Right atrium auricular region (tissue), 2 donors: ENCODE results near the gene CCDC197. TPM values are rescaled to one million over a fixed set of nuclear protein-coding genes. Genes with fewer than 3 reads are reported as not detected.
A peak's percentile ranks its signal among the peaks of the same experiment; 100 is the strongest.

ENCODE experiments used
- DNase-seq: peaks from one replicate; pipeline ENCODE4 v3.0.0-alpha.2; 2019; ENCODE audit warnings: low spot score
- H3K27ac ChIP-seq, 2 donors: fragments of 200-600 bp; sonication (generic); 1 replicate in 1 of 2; 2 replicates in 1 of 2; pipeline ENCODE4 v1.5.1; 2016 to 2019
- H3K27me3 ChIP-seq, 2 donors: fragments of 200-600 bp; sonication (generic); one replicate each; pipeline versions ENCODE4 v1.5.1 to v1.6.0; 2017 to 2019
- H3K36me3 ChIP-seq: fragments of 200-600 bp; sonication (generic); one replicate; pipeline ENCODE4 v1.5.1; 2016
- H3K4me1 ChIP-seq, 2 donors: fragments of 200-600 bp; sonication (generic); one replicate each; pipeline versions ENCODE4 v1.5.1 to v1.6.0; 2017 to 2019
- H3K4me3 ChIP-seq, 2 donors: fragments of 200-600 bp; sonication (generic); 1 replicate in 1 of 2; 2 replicates in 1 of 2; pipeline ENCODE4 v1.5.1; 2017 to 2019; ENCODE audit warnings: mild to moderate bottlenecking in 1 of 2, moderate library complexity in 1 of 2
- H3K9me3 ChIP-seq, 2 donors: fragments of 200-600 bp; sonication (generic); one replicate each; pipeline ENCODE4 v1.5.1; 2019
- CTCF ChIP-seq, 2 donors: fragments of 200-600 bp; sonication (generic); IDR thresholded peaks; one replicate each; pipeline ENCODE4 v1.5.1; 2019; ENCODE audit warnings: antibody characterized with exemption in 2 of 2
- total RNA-seq, 2 donors: library from RNA; depleted of rRNA; stranded (reverse); fragments of >200 nt; gene quantifications; one replicate each; pipeline ENCODE4 v1.1.0, GENCODE V29; 2016

Gene CCDC197
- total RNA-seq, 2 donors from 2014 or later, result not detected

- TF ChIP-seq CTCF (IDR thresholded peaks at IDR 0.05), result no peak
- DNase-seq, result no peak
- H3K27me3 ChIP-seq, result no peaks in the 10 kb centered on the region
- no peaks in the 10 kb centered on the region for H3K9me3 ChIP-seq
- H3K36me3 ChIP-seq, result peaks cover 52% of the 10 kb centered on the region
- no peak overlapping the region for H3K27ac ChIP-seq
- no peak overlapping the region for H3K4me3 ChIP-seq
- peaks cover 0 to 35% of the 10 kb centered on the region in 2 donors for H3K4me1 ChIP-seq
Observed at GRCh38 chr14:94045101-94045500, 48.0 kb downstream of the CCDC197 start.

GRCh38 chr14:94045563-94046345 lies 48.7 kb downstream of the CCDC197 start:
- no peak for DNase-seq
- H3K27ac ChIP-seq, result no peak overlapping the region
- H3K9me3 ChIP-seq, result no peaks in the 10 kb centered on the region
- H3K27me3 ChIP-seq, result no peaks in the 10 kb centered on the region
- H3K4me3 ChIP-seq, result no peak overlapping the region
- no peak for TF ChIP-seq CTCF (IDR thresholded peaks at IDR 0.05)
- peaks cover 0 to 39% of the 10 kb centered on the region in 2 donors for H3K4me1 ChIP-seq
- H3K36me3 ChIP-seq, result peaks cover 58% of the 10 kb centered on the region

- peaks cover 67% of the 10 kb centered on the region for H3K36me3 ChIP-seq
- no peak overlapping the region for H3K4me3 ChIP-seq
- H3K27me3 ChIP-seq, result no peaks in the 10 kb centered on the region
- peaks cover 0 to 44% of the 10 kb centered on the region in 2 donors for H3K4me1 ChIP-seq
- H3K9me3 ChIP-seq, result no peaks in the 10 kb centered on the region
- no peak for TF ChIP-seq CTCF (IDR thresholded peaks at IDR 0.05)
- no peak for DNase-seq
- no peak overlapping the region for H3K27ac ChIP-seq
Observed at GRCh38 chr14:94046696-94047250, 49.7 kb downstream of the CCDC197 start.

GRCh38 chr14:94047581-94047980 lies 50.5 kb downstream of the CCDC197 start:
- Histone ChIP-seq H3K4me1 (peaks cover 0 to 39% of the 10 kb centered on the region in 2 donors), H3K27me3 (no peaks in the 10 kb centered on the region), H3K4me3 (no peak overlapping the region), H3K36me3 (peaks cover 75% of the 10 kb centered on the region), H3K9me3 (no peaks in the 10 kb centered on the region), H3K27ac (no peak overlapping the region)
- TF ChIP-seq CTCF (IDR thresholded peaks at IDR 0.05), result no peak
- no peak for DNase-seq

GRCh38 chr14:94048691-94049624 lies 51.9 kb downstream of the CCDC197 start:
- DNase-seq, result peak; percentile 51
- H3K4me3 ChIP-seq, result no peak overlapping the region
- no peaks in the 10 kb centered on the region for H3K9me3 ChIP-seq
- no peak for TF ChIP-seq CTCF (IDR thresholded peaks at IDR 0.05)
- H3K27me3 ChIP-seq, result no peaks in the 10 kb centered on the region
- peak overlapping the region in 1 of 2 donors; percentile 15 for H3K27ac ChIP-seq
- peaks cover 0 to 30% of the 10 kb centered on the region in 2 donors for H3K4me1 ChIP-seq
- peaks cover 89% of the 10 kb centered on the region for H3K36me3 ChIP-seq
